OCI-LY1 (cell line): ENCODE data around the gene PKN2.

ENCODE experiments used
- H2AFZ ChIP-seq: fragments of 200-600 bp; sonication (generic), shearing (Covaris generic); 2 replicates; pipeline ENCODE4 v1.6.0; 2014; ENCODE audit warnings: antibody characterized with exemption, mild to moderate bottlenecking, low read length
- H3F3A ChIP-seq: fragments of 200-600 bp; sonication (generic), shearing (Covaris generic); 2 replicates; pipeline ENCODE4 v1.6.0; 2014; ENCODE audit warnings: mild to moderate bottlenecking, antibody characterized with exemption, low read length, moderate library complexity; ENCODE audit not compliant: insufficient read depth
- H3K27ac ChIP-seq: fragments of 200-600 bp; sonication (generic); 2 replicates; pipeline ENCODE4 v1.5.1; 2014; ENCODE audit warnings: low read length, mixed run types, mild to moderate bottlenecking, low read depth; ENCODE audit not compliant: poor library complexity, severe bottlenecking
- H3K27me3 ChIP-seq: fragments of 200-600 bp; sonication (generic); 2 replicates; pipeline ENCODE4 v1.6.0; 2014; ENCODE audit warnings: antibody characterized with exemption, mild to moderate bottlenecking, low read length, moderate library complexity; ENCODE audit not compliant: insufficient read depth
- H3K36me3 ChIP-seq: fragments of 200-600 bp; sonication (generic); 2 replicates; pipeline ENCODE4 v1.6.1; 2014; ENCODE audit warnings: mild to moderate bottlenecking, antibody characterized with exemption, low read length, moderate library complexity, mixed read lengths; ENCODE audit not compliant: insufficient read depth
- H3K4me1 ChIP-seq: fragments of 200-600 bp; sonication (generic); 2 replicates; pipeline ENCODE4 v1.5.1; 2014; ENCODE audit warnings: mild to moderate bottlenecking, low read length, moderate library complexity; ENCODE audit not compliant: insufficient read depth, severe bottlenecking
- H3K4me2 ChIP-seq: fragments of 200-600 bp; sonication (generic), shearing (Covaris generic); 2 replicates; pipeline ENCODE4 v1.6.1; 2014; ENCODE audit warnings: low read length
- H3K4me3 ChIP-seq: fragments of 200-600 bp; sonication (generic); 2 replicates; pipeline ENCODE4 v1.5.1; 2014; ENCODE audit warnings: low read length, low read depth, mild to moderate bottlenecking, mixed read lengths; ENCODE audit not compliant: poor library complexity, severe bottlenecking
- H3K79me2 ChIP-seq: fragments of 200-600 bp; shearing (Covaris generic); 2 replicates; pipeline ENCODE4 v1.6.1; 2016; ENCODE audit warnings: mixed run types, low read length, mixed read lengths; ENCODE audit not compliant: insufficient read depth
- H3K9ac ChIP-seq: fragments of 200-600 bp; sonication (generic), shearing (Covaris generic); 2 replicates; pipeline ENCODE4 v1.6.1; 2014; ENCODE audit warnings: mild to moderate bottlenecking, low read length, mixed read lengths
- H3K9me2 ChIP-seq: fragments of 200-600 bp; sonication (generic), shearing (Covaris generic); 2 replicates; pipeline ENCODE4 v1.6.1; 2014; ENCODE audit warnings: low read depth, mild to moderate bottlenecking, low read length, mixed read lengths
- H3K9me3 ChIP-seq: fragments of 200-600 bp; shearing (Covaris generic); 2 replicates; pipeline ENCODE4 v1.6.1; 2014; ENCODE audit warnings: low read length, mixed read lengths
- H4K20me1 ChIP-seq: fragments of 200-600 bp; sonication (generic), shearing (Covaris generic); 2 replicates; pipeline ENCODE4 v1.6.0; 2016; ENCODE audit warnings: mild to moderate bottlenecking, low read length; ENCODE audit not compliant: insufficient read depth
- EZH2 ChIP-seq: fragments of 200-600 bp; sonication (generic), shearing (Covaris generic); IDR thresholded peaks from 2 replicates; pipeline ENCODE4 v1.8.0; 2017; ENCODE audit warnings: borderline replicate concordance, mixed run types, mild to moderate bottlenecking, antibody characterized with exemption, low read length, moderate library complexity, mixed read lengths
- TF ChIP-seq, protein P1 (sequence below): fragments of 200-600 bp; sonication (generic), shearing (Covaris generic); IDR thresholded peaks from 2 replicates; pipeline ENCODE4 v1.5.1; 2017; ENCODE audit warnings: mild to moderate bottlenecking, antibody characterized with exemption, low read length, moderate library complexity, mixed read lengths

The PKN2 gene

GRCh38 chr1:88647749-88648415 lies 36.2 kb upstream of the PKN2 start:
- Histone ChIP-seq H3K4me3 (no peak overlapping the region), H4K20me1 (no peaks in the 10 kb centered on the region), H3K9ac (no peak overlapping the region), H2AFZ (no peak overlapping the region), H3K9me3 (no peaks in the 10 kb centered on the region), H3K36me3 (no peaks in the 10 kb centered on the region), H3K27me3 (no peaks in the 10 kb centered on the region), H3K9me2 (no peaks in the 10 kb centered on the region), H3K4me2 (no peak overlapping the region), H3K4me1 (no peaks in the 10 kb centered on the region), H3K79me2 (no peaks in the 10 kb centered on the region), H3F3A (no peaks in the 10 kb centered on the region), H3K27ac (no peak overlapping the region)
- TF ChIP-seq EZH2: no peak
- TF ChIP-seq, protein P1, sequence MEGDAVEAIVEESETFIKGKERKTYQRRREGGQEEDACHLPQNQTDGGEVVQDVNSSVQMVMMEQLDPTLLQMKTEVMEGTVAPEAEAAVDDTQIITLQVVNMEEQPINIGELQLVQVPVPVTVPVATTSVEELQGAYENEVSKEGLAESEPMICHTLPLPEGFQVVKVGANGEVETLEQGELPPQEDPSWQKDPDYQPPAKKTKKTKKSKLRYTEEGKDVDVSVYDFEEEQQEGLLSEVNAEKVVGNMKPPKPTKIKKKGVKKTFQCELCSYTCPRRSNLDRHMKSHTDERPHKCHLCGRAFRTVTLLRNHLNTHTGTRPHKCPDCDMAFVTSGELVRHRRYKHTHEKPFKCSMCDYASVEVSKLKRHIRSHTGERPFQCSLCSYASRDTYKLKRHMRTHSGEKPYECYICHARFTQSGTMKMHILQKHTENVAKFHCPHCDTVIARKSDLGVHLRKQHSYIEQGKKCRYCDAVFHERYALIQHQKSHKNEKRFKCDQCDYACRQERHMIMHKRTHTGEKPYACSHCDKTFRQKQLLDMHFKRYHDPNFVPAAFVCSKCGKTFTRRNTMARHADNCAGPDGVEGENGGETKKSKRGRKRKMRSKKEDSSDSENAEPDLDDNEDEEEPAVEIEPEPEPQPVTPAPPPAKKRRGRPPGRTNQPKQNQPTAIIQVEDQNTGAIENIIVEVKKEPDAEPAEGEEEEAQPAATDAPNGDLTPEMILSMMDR: no peak

DNA sequence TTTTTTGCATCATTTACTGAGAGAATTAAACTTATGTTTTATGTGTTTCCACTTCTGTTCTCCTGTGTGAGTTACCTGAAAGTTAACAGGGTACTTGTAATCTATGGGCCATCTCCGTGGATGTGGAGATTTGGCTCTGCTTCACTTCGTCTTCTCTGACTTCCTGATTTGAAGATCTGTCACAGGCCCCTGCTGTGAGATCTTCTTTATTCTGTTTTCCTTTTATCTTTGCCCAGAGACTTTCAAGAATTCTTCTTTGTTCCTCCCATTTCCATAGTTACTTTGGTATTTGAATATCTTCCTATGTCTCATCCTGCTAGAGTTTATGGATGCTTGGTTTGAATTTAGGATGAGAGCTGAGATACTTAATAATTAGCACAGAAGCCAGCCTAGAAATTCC lies 35.4 kb upstream of the PKN2 start:
- Histone ChIP-seq H3K36me3 (no peaks in the 10 kb centered on the region), H3K4me2 (no peak overlapping the region), H3K4me3 (no peak overlapping the region), H3F3A (no peaks in the 10 kb centered on the region), H2AFZ (no peak overlapping the region), H3K9ac (no peak overlapping the region), H3K9me2 (no peaks in the 10 kb centered on the region), H3K27me3 (no peaks in the 10 kb centered on the region), H3K9me3 (no peaks in the 10 kb centered on the region), H3K79me2 (no peaks in the 10 kb centered on the region), H3K4me1 (no peaks in the 10 kb centered on the region), H4K20me1 (no peaks in the 10 kb centered on the region), H3K27ac (no peak overlapping the region)
- TF ChIP-seq EZH2: no peak
- TF ChIP-seq, protein P1: no peak

GRCh38 chr1:88649932-88650331 lies 34.1 kb upstream of the PKN2 start:
- H3K4me1 ChIP-seq: no peaks in the 10 kb centered on the region
- TF ChIP-seq, protein P1: no peak
- no peak for TF ChIP-seq EZH2
- no peaks in the 10 kb centered on the region for H4K20me1 ChIP-seq
- H3K36me3 ChIP-seq: no peaks in the 10 kb centered on the region
- no peak overlapping the region for H3K27ac ChIP-seq
- no peaks in the 10 kb centered on the region for H3F3A ChIP-seq
- no peak overlapping the region for H3K4me3 ChIP-seq
- H2AFZ ChIP-seq: no peak overlapping the region
- H3K9ac ChIP-seq: no peak overlapping the region
- H3K9me3 ChIP-seq: no peaks in the 10 kb centered on the region
- no peaks in the 10 kb centered on the region for H3K27me3 ChIP-seq
- no peak overlapping the region for H3K4me2 ChIP-seq
- no peaks in the 10 kb centered on the region for H3K9me2 ChIP-seq
- H3K79me2 ChIP-seq: no peaks in the 10 kb centered on the region
